ENCODE data around the gene SHFL. TPM values are rescaled to one million over a fixed set of nuclear protein-coding genes. Genes with fewer than 3 reads are reported as not detected.

SHFL gene
- total and polyA plus RNA-seq, 2 donors, result 22.8 to 55.6 TPM

GRCh38 chr19:10079031-10079453 is 7.1 kb upstream of the SHFL start:
- no peaks in the 10 kb centered on the region for H3K36me3 ChIP-seq (ENCODE audit: control insufficient read depth in 2 of 2, insufficient read depth in 2 of 2, low read length in 1 of 2)
- H3K4me1 ChIP-seq (ENCODE audit: control insufficient read depth in 2 of 2, insufficient read depth in 2 of 2, low read length in 2 of 2), result no peaks in the 10 kb centered on the region
- peaks cover 0 to 2% of the 10 kb centered on the region in 2 donors for H3K9me3 ChIP-seq (ENCODE audit: control insufficient read depth in 2 of 2, insufficient read depth in 1 of 2, low read length in 1 of 2)
- no peak for DNase-seq (ENCODE audit: low read depth in 6 of 9, low spot score in 9 of 9)
- no peak overlapping the region for H3K4me3 ChIP-seq (ENCODE audit: low read length in 2 of 2)
- H3K27me3 ChIP-seq (ENCODE audit: control insufficient read depth in 2 of 2, insufficient read depth in 1 of 2, low read length in 1 of 2), result peaks cover 0 to 3% of the 10 kb centered on the region in 2 donors
- no peak overlapping the region for H3K27ac ChIP-seq (ENCODE audit: low read depth in 1 of 2, low read length in 1 of 2)
- WGBS, result 91% methylated on average over 7 of the region's 7 CpGs

GRCh38 chr19:10083911-10084310 is 2.2 kb upstream of the SHFL start:
- WGBS, result 86% methylated on average over 9 of the region's 9 CpGs
- no peak for DNase-seq (ENCODE audit: low read depth in 6 of 9, low spot score in 9 of 9)
- H3K4me3 ChIP-seq (ENCODE audit: low read length in 2 of 2), result no peak overlapping the region
- peaks cover 12 to 17% of the 10 kb centered on the region in 2 donors for H3K4me1 ChIP-seq (ENCODE audit: control insufficient read depth in 2 of 2, insufficient read depth in 2 of 2, low read length in 2 of 2)
- peaks cover 0 to under 1% of the 10 kb centered on the region in 2 donors for H3K36me3 ChIP-seq (ENCODE audit: control insufficient read depth in 2 of 2, insufficient read depth in 2 of 2, low read length in 1 of 2)
- H3K27me3 ChIP-seq (ENCODE audit: control insufficient read depth in 2 of 2, insufficient read depth in 1 of 2, low read length in 1 of 2), result no peaks in the 10 kb centered on the region
- no peaks in the 10 kb centered on the region for H3K9me3 ChIP-seq (ENCODE audit: control insufficient read depth in 2 of 2, insufficient read depth in 1 of 2, low read length in 1 of 2)
- no peak overlapping the region for H3K27ac ChIP-seq (ENCODE audit: low read depth in 1 of 2, low read length in 1 of 2)

GRCh38 chr19:10084803-10085202 is 1.3 kb upstream of the SHFL start:
- Histone ChIP-seq H3K4me3 (ENCODE audit: low read length in 2 of 2) (no peak overlapping the region), H3K36me3 (ENCODE audit: control insufficient read depth in 2 of 2, insufficient read depth in 2 of 2, low read length in 1 of 2) (peaks cover 8 to 9% of the 10 kb centered on the region in 2 donors), H3K27ac (ENCODE audit: low read depth in 1 of 2, low read length in 1 of 2) (no peak overlapping the region), H3K4me1 (ENCODE audit: control insufficient read depth in 2 of 2, insufficient read depth in 2 of 2, low read length in 2 of 2) (peaks cover 12 to 17% of the 10 kb centered on the region in 2 donors), H3K9me3 (ENCODE audit: control insufficient read depth in 2 of 2, insufficient read depth in 1 of 2, low read length in 1 of 2) (no peaks in the 10 kb centered on the region), H3K27me3 (ENCODE audit: control insufficient read depth in 2 of 2, insufficient read depth in 1 of 2, low read length in 1 of 2) (no peaks in the 10 kb centered on the region)
- no peak for DNase-seq (ENCODE audit: low read depth in 6 of 9, low spot score in 9 of 9)
- 89% methylated on average over 3 of the region's 3 CpGs for WGBS

DNA sequence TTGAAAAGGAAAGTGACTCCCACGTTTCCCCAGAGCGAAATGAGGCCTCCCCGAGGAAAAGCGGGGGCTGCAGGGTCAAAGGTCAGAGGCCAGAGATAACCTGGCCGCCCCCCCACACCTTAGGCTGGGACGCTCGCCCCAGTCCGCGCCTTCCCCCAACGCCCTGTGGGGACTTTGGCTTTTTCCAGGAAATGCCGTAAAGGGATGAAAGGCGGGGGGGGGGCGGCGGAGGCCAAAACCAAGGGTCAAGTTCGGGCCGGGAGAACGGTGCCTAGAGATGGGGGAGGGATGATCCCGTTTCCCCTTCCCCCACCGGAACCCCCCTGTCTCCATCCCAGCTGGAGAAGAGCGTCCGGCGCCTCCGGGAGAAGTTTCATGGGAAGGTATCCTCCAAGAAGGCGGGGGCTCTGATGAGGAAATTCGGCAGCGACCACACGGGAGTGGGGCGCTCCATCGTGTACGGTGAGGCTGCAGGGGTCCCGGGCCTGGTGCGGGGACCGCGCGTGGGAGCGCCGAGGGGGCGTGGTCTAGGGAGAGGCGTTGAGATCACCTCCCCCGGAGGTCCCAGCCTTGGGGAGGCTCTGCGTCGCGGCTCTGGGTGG is 575 bp downstream of the SHFL start:
- peak in 3 of 9 donors; percentile 17 to 43 (median 32) for DNase-seq (ENCODE audit: low read depth in 6 of 9, low spot score in 9 of 9)
- WGBS, result 6% methylated on average over 43 of the region's 43 CpGs

GRCh38 chr19:10087296-10088061 is 1.4 kb downstream of the SHFL start:
- DNase-seq (ENCODE audit: low read depth in 6 of 9, low spot score in 9 of 9), result no peak
- peaks cover 16 to 26% of the 10 kb centered on the region in 2 donors for H3K36me3 ChIP-seq (ENCODE audit: control insufficient read depth in 2 of 2, insufficient read depth in 2 of 2, low read length in 1 of 2)
- no peaks in the 10 kb centered on the region for H3K27me3 ChIP-seq (ENCODE audit: control insufficient read depth in 2 of 2, insufficient read depth in 1 of 2, low read length in 1 of 2)
- peaks cover 12 to 17% of the 10 kb centered on the region in 2 donors for H3K4me1 ChIP-seq (ENCODE audit: control insufficient read depth in 2 of 2, insufficient read depth in 2 of 2, low read length in 2 of 2)
- peak overlapping the region in 1 of 2 donors; percentile 97 for H3K4me3 ChIP-seq (ENCODE audit: low read length in 2 of 2)
- 96% methylated on average over 18 of the region's 18 CpGs for WGBS
- H3K27ac ChIP-seq (ENCODE audit: low read depth in 1 of 2, low read length in 1 of 2), result no peak overlapping the region
- no peaks in the 10 kb centered on the region for H3K9me3 ChIP-seq (ENCODE audit: control insufficient read depth in 2 of 2, insufficient read depth in 1 of 2, low read length in 1 of 2)

More for the DNA sequence above, 575 bp downstream of the SHFL start:
- peak overlapping the region; percentile 74 to 97 for H3K4me3 ChIP-seq (ENCODE audit: low read length in 2 of 2)
- H3K27me3 ChIP-seq (ENCODE audit: control insufficient read depth in 2 of 2, insufficient read depth in 1 of 2, low read length in 1 of 2), result no peaks in the 10 kb centered on the region
- H3K4me1 ChIP-seq (ENCODE audit: control insufficient read depth in 2 of 2, insufficient read depth in 2 of 2, low read length in 2 of 2), result peaks cover 12 to 17% of the 10 kb centered on the region in 2 donors
- H3K9me3 ChIP-seq (ENCODE audit: control insufficient read depth in 2 of 2, insufficient read depth in 1 of 2, low read length in 1 of 2), result no peaks in the 10 kb centered on the region
- H3K36me3 ChIP-seq (ENCODE audit: control insufficient read depth in 2 of 2, insufficient read depth in 2 of 2, low read length in 1 of 2), result peaks cover 11 to 21% of the 10 kb centered on the region in 2 donors
- H3K27ac ChIP-seq (ENCODE audit: low read depth in 1 of 2, low read length in 1 of 2), result peak overlapping the region; percentile 64 to 78

GRCh38 chr19:10088949-10089554 is 2.9 kb downstream of the SHFL start:
- Histone ChIP-seq H3K36me3 (ENCODE audit: control insufficient read depth in 2 of 2, insufficient read depth in 2 of 2, low read length in 1 of 2) (peaks cover 23 to 27% of the 10 kb centered on the region in 2 donors), H3K27me3 (ENCODE audit: control insufficient read depth in 2 of 2, insufficient read depth in 1 of 2, low read length in 1 of 2) (no peaks in the 10 kb centered on the region), H3K4me1 (ENCODE audit: control insufficient read depth in 2 of 2, insufficient read depth in 2 of 2, low read length in 2 of 2) (peaks cover 12 to 17% of the 10 kb centered on the region in 2 donors), H3K9me3 (ENCODE audit: control insufficient read depth in 2 of 2, insufficient read depth in 1 of 2, low read length in 1 of 2) (no peaks in the 10 kb centered on the region), H3K27ac (ENCODE audit: low read depth in 1 of 2, low read length in 1 of 2) (no peak overlapping the region), H3K4me3 (ENCODE audit: low read length in 2 of 2) (no peak overlapping the region)
- DNase-seq (ENCODE audit: low read depth in 6 of 9, low spot score in 9 of 9), result no peak
- WGBS, result 99% methylated on average over 6 of the region's 6 CpGs

DNA sequence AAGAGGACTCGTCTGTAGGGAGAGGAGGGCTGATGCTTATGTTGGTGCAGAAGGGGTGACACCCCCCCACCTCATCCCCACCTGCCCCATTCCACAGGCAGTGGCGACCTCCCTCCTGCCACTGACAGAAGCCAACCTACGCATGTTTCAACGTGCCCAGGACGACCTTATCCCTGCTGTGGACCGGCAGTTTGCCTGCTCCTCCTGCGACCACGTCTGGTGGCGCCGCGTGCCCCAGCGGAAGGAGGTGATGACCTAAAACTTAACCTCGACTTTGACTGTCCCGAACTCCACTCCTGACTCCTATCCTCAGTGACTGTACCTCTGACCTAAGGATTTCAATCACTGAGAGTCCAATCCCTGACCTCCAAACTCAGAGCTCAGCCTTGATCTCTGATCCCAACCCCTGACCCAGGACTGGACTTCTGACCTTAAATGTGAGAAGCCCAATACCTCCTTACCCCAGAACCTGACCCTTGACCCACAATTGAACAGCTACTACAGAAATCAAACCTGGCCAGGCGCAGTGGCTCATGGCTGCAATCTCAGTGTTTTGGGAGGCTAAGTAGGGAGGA is 3.8 kb downstream of the SHFL start:
- Histone ChIP-seq H3K4me3 (ENCODE audit: low read length in 2 of 2) (no peak overlapping the region), H3K27ac (ENCODE audit: low read depth in 1 of 2, low read length in 1 of 2) (no peak overlapping the region), H3K36me3 (ENCODE audit: control insufficient read depth in 2 of 2, insufficient read depth in 2 of 2, low read length in 1 of 2) (peaks cover 23 to 27% of the 10 kb centered on the region in 2 donors), H3K9me3 (ENCODE audit: control insufficient read depth in 2 of 2, insufficient read depth in 1 of 2, low read length in 1 of 2) (peaks cover 0 to 3% of the 10 kb centered on the region in 2 donors), H3K27me3 (ENCODE audit: control insufficient read depth in 2 of 2, insufficient read depth in 1 of 2, low read length in 1 of 2) (no peaks in the 10 kb centered on the region), H3K4me1 (ENCODE audit: control insufficient read depth in 2 of 2, insufficient read depth in 2 of 2, low read length in 2 of 2) (peaks cover 12 to 17% of the 10 kb centered on the region in 2 donors)
- no peak for DNase-seq (ENCODE audit: low read depth in 6 of 9, low spot score in 9 of 9)
- 94% methylated on average over 15 of the region's 15 CpGs for WGBS

- no peak for DNase-seq (ENCODE audit: low read depth in 6 of 9, low spot score in 9 of 9)
- no peak overlapping the region for H3K4me3 ChIP-seq (ENCODE audit: low read length in 2 of 2)
- peaks cover 23 to 27% of the 10 kb centered on the region in 2 donors for H3K36me3 ChIP-seq (ENCODE audit: control insufficient read depth in 2 of 2, insufficient read depth in 2 of 2, low read length in 1 of 2)
- no peak overlapping the region for H3K27ac ChIP-seq (ENCODE audit: low read depth in 1 of 2, low read length in 1 of 2)
- H3K27me3 ChIP-seq (ENCODE audit: control insufficient read depth in 2 of 2, insufficient read depth in 1 of 2, low read length in 1 of 2), result no peaks in the 10 kb centered on the region
- 98% methylated on average over 17 of the region's 17 CpGs for WGBS
- peaks cover 7 to 16% of the 10 kb centered on the region in 2 donors for H3K4me1 ChIP-seq (ENCODE audit: control insufficient read depth in 2 of 2, insufficient read depth in 2 of 2, low read length in 2 of 2)
- H3K9me3 ChIP-seq (ENCODE audit: control insufficient read depth in 2 of 2, insufficient read depth in 1 of 2, low read length in 1 of 2), result peaks cover 1 to 8% of the 10 kb centered on the region in 2 donors
These were observed 5.2 kb downstream of the SHFL start for GRCh38 chr19:10091370-10091687.
